T-helper 17 cell (primary cell): ENCODE measurements around the gene ATP2B2. TPM values are rescaled to one million over a fixed set of nuclear protein-coding genes. Genes with fewer than 3 reads are reported as not detected.
"Not testable (repeated sequence)": the region's sequence is repeated elsewhere in the genome, so short reads cannot be mapped to it uniquely, and the experiment has no call there.

Source experiments
- ATAC-seq: fragments of 150-1000 bp; cut with Tn5 transposase; 2 replicates; pipeline ENCODE4 v1.10.0; 2021; ENCODE audit warnings: mild to moderate bottlenecking, moderate library complexity
- DNase-seq, 3 donors: peaks; one replicate each; pipeline versions ENCODE4 v3.0.0 to v3.0.0-alpha.2; 2020 to 2021
- H3K9me3 ChIP-seq: one replicate; pipeline ENCODE4 v1.7.0; 2013; ENCODE audit warnings: low read length, mild to moderate bottlenecking; ENCODE audit not compliant: control insufficient read depth, poor library complexity, severe bottlenecking
- H3K27ac Mint-ChIP-seq: one replicate; pipeline ENCODE4 v1.8.0; 2022; ENCODE audit warnings: mild to moderate bottlenecking, moderate library complexity, mixed read lengths
- H3K27me3 Mint-ChIP-seq: one replicate; pipeline ENCODE4 v1.8.0; 2022; ENCODE audit warnings: mixed read lengths
- H3K36me3 Mint-ChIP-seq: one replicate; pipeline ENCODE4 v1.8.0; 2022; ENCODE audit warnings: low read depth, mixed read lengths
- H3K4me1 Mint-ChIP-seq: one replicate; pipeline ENCODE4 v1.8.0; 2022; ENCODE audit warnings: mild to moderate bottlenecking, mixed read lengths
- H3K4me3 Mint-ChIP-seq: one replicate; pipeline ENCODE4 v1.8.0; 2022; ENCODE audit warnings: mild to moderate bottlenecking, moderate library complexity, mixed read lengths
- total RNA-seq, 4 donors: library from RNA in 2 of 4; stranded (reverse) in 2 of 4; gene quantifications; one replicate each; pipeline ENCODE4 v1.2.3 and lab custom pipeline; 2022 to 2026

The ATP2B2 gene
- total RNA-seq, 2 donors from 2014 or later: not detected

DNA sequence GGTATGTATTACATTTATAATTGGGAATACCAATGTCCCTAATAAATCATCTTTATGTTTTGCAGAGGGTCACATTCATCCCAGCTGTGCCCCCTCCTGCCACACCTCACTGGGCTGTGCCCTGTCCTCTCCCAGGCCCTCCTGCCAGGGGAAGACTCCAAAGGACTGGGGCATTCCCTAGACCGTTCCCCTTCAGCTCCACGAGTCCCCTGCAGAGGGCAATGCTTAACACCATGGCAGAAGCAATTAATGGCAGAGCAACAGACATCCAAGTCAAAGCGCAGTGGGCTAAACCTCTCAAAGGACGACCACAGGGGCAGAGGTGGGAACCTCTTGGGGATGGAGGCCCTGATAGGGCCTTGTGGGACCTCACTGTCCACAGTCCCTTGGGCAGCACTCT, 113.1 kb downstream of the ATP2B2 start:
- Mint-ChIP-seq H3K4me3 (no peak overlapping the region), H3K27me3 (peaks cover 6% of the 10 kb centered on the region), H3K4me1 (peaks cover 29% of the 10 kb centered on the region)

DNA sequence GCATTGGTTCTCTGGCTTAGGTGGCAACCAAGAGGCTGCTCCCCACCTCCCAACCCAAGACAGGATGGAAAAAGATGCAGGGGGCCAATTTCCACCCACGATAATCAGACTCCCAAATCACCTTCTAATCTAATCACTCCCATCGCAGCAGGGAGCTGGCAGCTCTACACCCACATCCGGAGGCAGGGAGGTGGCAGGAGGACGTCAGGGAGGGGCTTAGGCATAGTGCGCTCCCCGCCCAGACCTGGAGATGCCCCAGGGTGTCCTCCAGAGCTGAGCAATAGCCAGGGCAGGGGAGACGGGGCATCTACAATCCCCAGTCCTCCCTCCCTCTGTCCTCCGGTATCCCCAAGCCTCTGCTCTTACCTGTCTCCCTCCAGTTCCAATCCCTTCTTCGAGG, 114.0 kb downstream of the ATP2B2 start:
- Mint-ChIP-seq H3K4me1 (peaks cover 24% of the 10 kb centered on the region), H3K36me3 (no peaks in the 10 kb centered on the region), H3K27ac (no peak overlapping the region), H3K27me3 (peaks cover 6% of the 10 kb centered on the region), H3K4me3 (peak overlapping the region; percentile 45)
- H3K9me3 ChIP-seq: no peaks in the 10 kb centered on the region
- DNase-seq (no peak), ATAC-seq (no peak)

More for the DNA sequence above, 113.1 kb downstream of the ATP2B2 start:
- ATAC-seq: no peak
- no peaks in the 10 kb centered on the region for H3K9me3 ChIP-seq
- Mint-ChIP-seq H3K36me3 (no peaks in the 10 kb centered on the region), H3K27ac (no peak overlapping the region)
- DNase-seq: no peak

DNA sequence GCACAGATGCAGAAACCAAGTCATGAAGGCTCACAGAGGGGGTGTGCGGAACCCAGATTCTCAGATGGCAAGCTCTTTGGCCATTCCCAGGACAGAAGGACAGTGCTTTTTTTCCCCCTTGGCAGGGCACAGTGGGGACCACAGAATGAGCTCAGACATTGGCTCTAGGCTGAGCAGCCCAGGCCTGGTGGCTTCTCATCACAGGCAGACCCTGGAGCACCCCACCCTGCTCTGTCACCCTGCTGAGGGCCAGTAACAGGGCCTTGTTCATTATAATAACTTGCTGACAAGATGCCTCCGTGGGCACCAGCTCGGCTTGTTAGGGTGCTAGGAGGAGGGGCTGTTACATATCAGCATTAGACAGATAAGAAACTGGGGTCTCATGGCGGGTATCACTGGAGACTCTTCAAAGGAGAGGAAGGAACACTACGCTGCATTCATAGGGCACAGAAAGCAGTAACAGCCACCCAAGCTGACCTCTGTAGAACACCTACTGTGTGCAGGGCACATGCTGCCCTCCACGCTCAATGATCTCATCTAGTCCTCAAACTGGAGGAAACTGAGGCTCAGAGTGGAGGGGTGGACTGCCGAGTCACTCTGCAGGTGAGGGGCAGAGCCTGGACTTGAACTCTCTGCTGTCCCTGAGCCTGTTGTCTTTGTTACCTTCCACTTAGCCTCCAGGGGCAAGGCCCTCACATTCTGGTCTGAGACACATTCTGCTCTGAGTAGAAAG, 114.6 kb downstream of the ATP2B2 start:
- ATAC-seq (no peak), DNase-seq (no peak)
- Mint-ChIP-seq H3K27me3 (peaks cover 10% of the 10 kb centered on the region), H3K36me3 (no peaks in the 10 kb centered on the region), H3K27ac (no peak overlapping the region), H3K4me1 (peaks cover 19% of the 10 kb centered on the region), H3K4me3 (no peak overlapping the region)
- H3K9me3 ChIP-seq: no peaks in the 10 kb centered on the region

DNA sequence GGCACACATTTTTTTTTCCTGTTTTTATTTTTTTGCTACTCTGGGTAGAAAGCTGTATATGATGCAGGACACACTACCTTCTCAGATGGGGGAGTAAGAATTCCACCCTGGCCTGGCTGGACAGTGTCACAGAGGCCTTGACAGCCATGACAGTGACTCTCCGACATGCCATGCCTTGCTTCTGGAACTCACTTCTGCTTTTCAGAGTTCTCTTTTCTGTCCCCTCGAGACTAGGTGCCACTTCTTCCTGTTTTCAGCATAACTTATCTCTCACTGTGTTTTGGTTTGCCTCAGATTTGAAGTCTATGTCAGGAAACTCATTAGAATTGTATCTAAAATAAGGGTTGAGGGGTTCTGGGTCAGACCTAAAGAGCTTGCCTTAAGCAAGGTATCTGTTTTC, 115.4 kb downstream of the ATP2B2 start:
- DNase-seq (no peak), ATAC-seq (peak; percentile 57)
- H3K4me3 Mint-ChIP-seq: no peak overlapping the region
- peaks cover 12% of the 10 kb centered on the region for H3K4me1 Mint-ChIP-seq
- no peaks in the 10 kb centered on the region for H3K9me3 ChIP-seq
- no peaks in the 10 kb centered on the region for H3K36me3 Mint-ChIP-seq
- H3K27me3 Mint-ChIP-seq: peaks cover 14% of the 10 kb centered on the region
- H3K27ac Mint-ChIP-seq: no peak overlapping the region

DNA sequence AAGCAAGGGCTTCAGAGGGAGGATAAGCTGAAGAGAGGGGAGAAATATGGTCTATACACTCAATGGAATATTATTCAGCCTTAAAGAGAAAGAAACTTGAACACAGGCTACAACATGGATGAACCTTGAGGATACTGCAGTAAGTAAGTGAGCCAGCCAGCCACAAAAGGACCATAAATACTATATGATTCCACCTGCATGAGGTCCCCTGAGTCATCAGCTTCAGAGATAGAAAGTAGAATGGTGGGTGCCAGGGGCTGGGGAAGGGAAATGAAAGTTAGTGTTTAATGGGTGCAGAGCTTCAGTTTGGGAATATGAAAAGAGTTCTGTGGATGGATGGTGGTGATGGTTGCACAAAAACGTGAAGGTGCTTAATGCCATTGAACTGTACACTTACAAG, 116.0 kb downstream of the ATP2B2 start:
- peak overlapping the region; percentile 37 for H3K27ac Mint-ChIP-seq
- ATAC-seq (no peak), DNase-seq (no peak)
- peaks cover 11% of the 10 kb centered on the region for H3K4me1 Mint-ChIP-seq
- H3K4me3 Mint-ChIP-seq: no peak overlapping the region
- peaks cover 20% of the 10 kb centered on the region for H3K27me3 Mint-ChIP-seq
- H3K36me3 Mint-ChIP-seq: no peaks in the 10 kb centered on the region
- no peaks in the 10 kb centered on the region for H3K9me3 ChIP-seq

DNA sequence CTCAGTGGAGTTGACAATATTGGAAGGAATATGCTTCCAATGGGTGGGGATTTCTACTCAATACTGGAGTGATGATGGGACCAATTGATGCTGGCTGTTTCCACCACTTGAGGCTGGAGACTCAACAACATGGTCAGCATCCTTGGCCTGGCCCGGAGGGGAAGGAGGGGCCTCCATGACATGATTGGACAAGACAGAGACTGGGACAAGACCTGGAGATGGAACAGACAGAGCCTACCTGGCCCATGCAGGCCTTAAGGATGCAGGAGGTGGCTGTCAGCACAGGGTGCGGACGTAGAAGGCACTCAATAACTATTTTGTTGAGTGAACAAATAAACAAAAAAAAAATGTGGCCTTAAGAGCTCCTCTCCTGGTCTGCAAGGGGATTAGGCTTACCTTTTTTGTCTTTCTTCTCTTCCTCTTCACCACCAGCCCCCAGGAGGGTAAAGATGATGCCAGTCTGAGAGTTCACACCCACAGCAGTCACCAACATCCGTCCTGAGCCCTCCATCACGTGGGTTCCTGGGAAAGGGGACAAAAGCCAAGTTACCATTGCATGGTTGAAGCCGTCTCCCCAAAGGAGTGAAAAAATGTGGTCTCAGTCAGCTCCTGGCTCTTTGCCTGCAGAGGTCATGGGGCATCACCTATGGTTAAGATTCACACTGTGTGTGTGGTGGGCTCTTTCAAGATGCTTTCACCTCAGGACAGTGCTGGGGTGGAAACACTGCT, 117.3 kb downstream of the ATP2B2 start:
- DNase-seq: no peak
- H3K27ac Mint-ChIP-seq: peak overlapping the region; percentile 37

DNA sequence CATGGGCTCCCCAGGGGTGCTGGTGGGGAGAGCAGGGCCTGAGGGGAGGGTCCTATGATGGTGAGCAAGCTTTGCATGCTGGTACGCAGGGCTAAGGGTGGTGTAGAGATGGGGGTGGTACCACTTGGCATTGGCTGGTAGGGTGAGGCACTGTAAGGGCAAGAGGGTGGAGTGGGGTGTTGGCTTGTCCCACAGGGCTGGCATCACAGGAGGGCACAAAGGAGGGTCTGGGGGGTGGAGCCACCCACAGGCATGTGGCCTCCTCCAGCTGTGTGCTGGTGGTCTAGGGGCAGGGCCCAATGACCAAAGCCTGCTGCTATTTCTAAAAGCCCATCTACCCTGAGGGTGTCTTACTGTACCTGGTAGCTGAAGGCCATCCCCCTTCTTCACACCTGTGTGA, 119.3 kb downstream of the ATP2B2 start:
- H3K4me3 Mint-ChIP-seq: no peak overlapping the region
- peaks cover 9% of the 10 kb centered on the region for H3K4me1 Mint-ChIP-seq
- H3K9me3 ChIP-seq: no peaks in the 10 kb centered on the region
- H3K36me3 Mint-ChIP-seq: no peaks in the 10 kb centered on the region
- H3K27ac Mint-ChIP-seq: no peak overlapping the region
- ATAC-seq: no peak
- peaks cover 25% of the 10 kb centered on the region for H3K27me3 Mint-ChIP-seq
- DNase-seq: no peak

More for the DNA sequence above, 117.3 kb downstream of the ATP2B2 start:
- peaks cover 29% of the 10 kb centered on the region for H3K27me3 Mint-ChIP-seq
- H3K9me3 ChIP-seq: no peaks in the 10 kb centered on the region
- no peak for ATAC-seq
- no peaks in the 10 kb centered on the region for H3K36me3 Mint-ChIP-seq
- H3K4me3 Mint-ChIP-seq: no peak overlapping the region
- peaks cover 13% of the 10 kb centered on the region for H3K4me1 Mint-ChIP-seq

DNA sequence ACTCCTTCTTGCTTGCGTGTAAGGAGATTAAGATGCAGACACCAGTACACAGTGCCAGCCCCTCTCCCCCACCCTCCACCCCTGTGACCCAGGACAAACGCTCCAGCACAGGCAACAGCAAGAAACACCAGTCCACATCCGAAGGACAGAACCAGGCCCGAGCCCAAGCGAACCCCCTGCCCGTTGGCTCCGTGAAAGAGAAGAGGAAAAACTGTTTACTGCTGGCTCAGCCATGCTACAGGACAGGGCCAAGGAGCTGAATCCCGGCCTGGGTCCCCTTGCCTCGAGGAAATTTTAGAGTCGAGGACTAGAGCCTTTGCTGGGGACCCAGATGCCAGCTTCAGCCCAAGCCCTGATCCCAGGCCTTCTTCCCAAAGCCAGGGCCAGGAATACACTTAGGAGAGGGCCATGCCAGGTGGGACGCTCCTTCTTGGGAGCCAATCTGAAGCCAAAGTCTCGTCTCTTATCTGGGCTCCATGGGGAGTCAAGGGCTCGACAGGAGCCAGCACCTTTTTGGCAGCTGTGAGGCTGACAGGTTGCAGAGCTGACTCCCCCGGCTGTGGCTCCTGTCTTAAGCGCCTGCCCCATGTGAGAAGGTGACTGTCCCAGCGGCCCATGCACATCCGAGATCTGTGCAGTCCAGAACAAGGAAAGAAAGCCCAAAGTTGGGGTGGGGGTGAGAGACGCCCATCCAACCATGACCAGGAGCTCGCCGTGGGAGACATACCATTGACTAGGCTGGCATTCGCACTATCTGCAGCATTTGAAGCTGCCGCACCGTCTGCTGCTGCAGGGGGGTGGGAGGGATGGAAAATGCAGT, 120.6 kb downstream of the ATP2B2 start:
- H3K4me3 Mint-ChIP-seq: no peak overlapping the region
- H3K36me3 Mint-ChIP-seq: no peaks in the 10 kb centered on the region
- H3K4me1 Mint-ChIP-seq: peaks cover 6% of the 10 kb centered on the region
- peaks cover 27% of the 10 kb centered on the region for H3K27me3 Mint-ChIP-seq
- no peak overlapping the region for H3K27ac Mint-ChIP-seq
- H3K9me3 ChIP-seq: no peaks in the 10 kb centered on the region
- DNase-seq: no peak
- ATAC-seq: no peak

DNA sequence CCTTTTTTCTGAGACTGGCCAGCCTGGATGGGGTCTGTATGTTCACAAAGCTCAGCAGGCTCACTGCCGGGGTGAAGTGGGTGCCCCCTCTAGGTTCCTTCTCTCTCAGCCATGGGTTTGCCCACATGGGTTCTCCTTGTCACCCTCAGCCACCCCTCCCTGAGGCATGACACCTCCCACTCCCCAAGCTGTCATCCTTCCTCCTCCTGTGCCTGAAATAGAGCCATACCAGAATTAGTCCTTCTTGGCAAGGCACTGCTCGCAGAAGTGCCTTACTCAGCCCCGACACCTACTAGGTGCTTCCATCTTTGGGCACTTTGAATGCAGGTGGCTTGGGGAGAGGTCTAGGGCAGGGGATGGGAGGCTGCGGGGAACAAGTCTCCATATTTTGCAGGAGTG, 121.5 kb downstream of the ATP2B2 start:
- Mint-ChIP-seq H3K27me3 (peaks cover 34% of the 10 kb centered on the region), H3K4me1 (peaks cover 2% of the 10 kb centered on the region), H3K36me3 (peaks cover 3% of the 10 kb centered on the region), H3K27ac (no peak overlapping the region), H3K4me3 (no peak overlapping the region)
- H3K9me3 ChIP-seq: no peaks in the 10 kb centered on the region
- no peak for ATAC-seq
- DNase-seq: no peak

DNA sequence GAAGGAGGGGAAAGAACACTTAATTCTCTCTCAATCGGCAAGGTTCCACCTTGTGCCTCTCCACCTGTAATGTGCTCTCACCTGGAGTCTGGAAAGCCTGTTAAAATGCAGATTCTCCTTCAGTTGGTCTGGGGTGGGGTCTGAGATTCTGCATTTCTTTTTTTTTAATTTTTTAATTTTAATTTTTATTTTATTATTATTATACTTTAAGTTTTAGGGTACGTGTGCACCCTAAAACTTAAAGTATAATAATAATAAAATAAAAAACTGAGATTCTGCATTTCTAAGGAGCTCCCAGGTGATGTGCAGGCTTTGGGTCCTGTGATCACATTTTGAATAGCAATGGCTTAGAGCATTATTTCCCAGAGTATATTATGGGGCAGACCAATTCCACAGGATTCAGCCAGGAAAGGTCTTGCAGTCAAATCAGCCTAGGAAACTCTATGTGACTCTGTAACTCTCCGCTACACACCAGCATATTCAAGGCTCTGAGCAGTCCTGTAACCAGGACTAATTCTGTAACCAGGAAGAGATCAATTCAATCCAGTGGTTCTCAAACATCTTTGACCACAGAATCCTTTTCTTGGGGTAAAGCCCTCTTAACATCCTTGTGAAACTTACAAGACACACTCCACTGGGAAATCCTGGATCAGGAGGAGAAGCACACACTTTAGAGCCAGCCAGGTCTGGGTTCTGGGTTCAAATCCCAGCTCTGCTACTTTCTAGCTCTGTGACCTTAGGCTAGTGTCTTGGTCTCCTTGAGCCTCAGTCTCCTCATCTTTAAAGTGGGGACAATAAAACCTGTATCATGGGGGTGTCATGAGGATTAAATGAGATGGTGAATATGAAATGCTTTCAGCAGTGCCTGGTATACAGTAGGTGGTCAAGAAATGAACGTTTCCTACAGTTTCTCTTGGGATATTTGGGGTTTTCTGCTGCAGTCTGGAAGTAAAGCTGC, 122.2 kb downstream of the ATP2B2 start:
- Mint-ChIP-seq H3K27ac (no peak overlapping the region), H3K4me1 (peaks cover 2% of the 10 kb centered on the region), H3K4me3 (no peak overlapping the region), H3K27me3 (peaks cover 34% of the 10 kb centered on the region), H3K36me3 (peaks cover 3% of the 10 kb centered on the region)
- DNase-seq (no peak), ATAC-seq (no peak)
- no peaks in the 10 kb centered on the region for H3K9me3 ChIP-seq

DNA sequence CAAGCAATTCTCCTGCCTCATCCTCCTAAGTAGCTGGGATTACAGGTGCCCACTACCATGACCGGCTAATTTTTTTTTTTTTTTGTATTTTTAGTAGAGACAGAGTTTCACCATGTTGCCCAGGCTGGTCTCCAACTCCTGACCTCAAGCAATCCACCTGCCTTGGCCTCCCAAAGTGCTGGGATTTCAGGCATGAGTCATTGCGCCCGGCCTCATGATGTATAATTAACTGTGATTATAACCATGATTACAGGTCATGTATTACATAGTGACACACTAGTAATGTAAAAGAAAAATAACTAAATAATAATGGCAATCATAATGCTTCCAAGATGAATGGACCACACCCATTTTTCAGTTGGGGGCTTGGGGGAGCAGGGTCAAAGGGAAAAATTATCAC, 122.9 kb downstream of the ATP2B2 start:
- H3K4me3 Mint-ChIP-seq, ATAC-seq, DNase-seq, H3K9me3 ChIP-seq, H3K4me1 Mint-ChIP-seq, H3K36me3 Mint-ChIP-seq, H3K27ac Mint-ChIP-seq: not testable (repeated sequence)
- peaks cover 34% of the 10 kb centered on the region for H3K27me3 Mint-ChIP-seq

DNA sequence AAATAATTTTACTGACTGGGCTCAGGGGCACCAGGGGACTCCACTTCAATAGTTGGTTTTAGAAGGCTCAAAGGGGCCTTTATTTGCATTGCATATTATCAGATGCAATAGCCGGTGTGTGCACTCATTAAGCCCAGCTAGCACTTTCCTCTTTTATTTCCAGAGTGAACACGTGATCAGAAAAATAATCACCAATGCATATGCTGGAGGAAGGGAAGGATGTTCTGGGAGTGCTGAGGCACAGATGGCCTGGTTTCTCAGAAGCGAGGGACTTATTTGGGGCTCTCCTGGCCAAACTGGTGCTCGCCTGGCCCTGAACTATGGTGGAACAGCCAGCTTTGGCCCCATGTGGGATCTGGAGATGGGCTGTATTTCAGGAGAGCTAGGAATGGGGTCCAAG, 124.0 kb downstream of the ATP2B2 start:
- Mint-ChIP-seq H3K27ac (no peak overlapping the region), H3K4me1 (peaks cover 2% of the 10 kb centered on the region), H3K27me3 (peaks cover 44% of the 10 kb centered on the region), H3K4me3 (no peak overlapping the region), H3K36me3 (peaks cover 3% of the 10 kb centered on the region)
- no peaks in the 10 kb centered on the region for H3K9me3 ChIP-seq
- no peak for DNase-seq
- no peak for ATAC-seq
